HG03159 (cell line): ENCODE data around the gene SLX1B.
A peak's percentile ranks its signal among the peaks of the same experiment; 100 is the strongest.
"Not testable (repeated sequence)": the region's sequence is repeated elsewhere in the genome, so short reads cannot be mapped to it uniquely, and the experiment has no call there.

Experiments used
- ATAC-seq: cut with Tn5 transposase; IDR thresholded peaks from one replicate; pipeline ENCODE4 v1.9.1; 2021; ENCODE audit warnings: mild to moderate bottlenecking, moderate library complexity; ENCODE audit not compliant: unreplicated experiment

SLX1B gene

GRCh38 chr16:29454269-29454668 is at the start of gene SLX1B, which contains the start of gene BOLA2:
Gene SLX1B (plus strand): TSS chr16:29454533.
Gene BOLA2 (minus strand): TSS chr16:29454351. CDS start chr16:29454253, 98 bp downstream.
- ATAC-seq, result peak; percentile 85

GRCh38 chr16:29405249-29405648 is 49.1 kb upstream of the SLX1B start:
- ATAC-seq, result not testable (repeated sequence)

GRCh38 chr16:29423587-29423986 is 30.7 kb upstream of the SLX1B start:
- ATAC-seq, result not testable (repeated sequence)

- not testable (repeated sequence) for ATAC-seq
Measured at GRCh38 chr16:29425390-29425789, 28.9 kb upstream of the SLX1B start.

GRCh38 chr16:29453754-29454153 is 579 bp upstream of the SLX1B start:
- peak; percentile 16 for ATAC-seq

GRCh38 chr16:29454828-29455227 is 495 bp downstream of the SLX1B start:
- ATAC-seq, result peak; percentile 56

GRCh38 chr16:29457660-29458059 is 3.3 kb downstream of the SLX1B start:
- not testable (repeated sequence) for ATAC-seq

GRCh38 chr16:29459706-29460646 is 5.6 kb downstream of the SLX1B start, which contains the start of gene SULT1A4:
Gene SULT1A4 (plus strand): TSS chr16:29459913. CDS start chr16:29461386, 1,473 bp downstream.
- not testable (repeated sequence) for ATAC-seq

- not testable (repeated sequence) for ATAC-seq
Measured at GRCh38 chr16:29460647-29461030, 6.3 kb downstream of the SLX1B start.

- ATAC-seq, result not testable (repeated sequence)
Measured at GRCh38 chr16:29465985-29466824, 11.9 kb downstream of the SLX1B start.

- ATAC-seq, result not testable (repeated sequence)
Measured at GRCh38 chr16:29466904-29467303, 12.6 kb downstream of the SLX1B start.

- ATAC-seq, result not testable (repeated sequence)
Measured at GRCh38 chr16:29467654-29468366, 13.5 kb downstream of the SLX1B start.

GRCh38 chr16:29469660-29470059 is 15.3 kb downstream of the SLX1B start:
- not testable (repeated sequence) for ATAC-seq

GRCh38 chr16:29472065-29472464 is 17.7 kb downstream of the SLX1B start:
- ATAC-seq, result not testable (repeated sequence)

GRCh38 chr16:29482276-29482675 is 27.9 kb downstream of the SLX1B start:
- not testable (repeated sequence) for ATAC-seq

GRCh38 chr16:29506308-29506707 is 52.0 kb downstream of the SLX1B start, which contains the start of gene NPIPB12:
Gene NPIPB12 (minus strand): TSS chr16:29506408.
- ATAC-seq, result not testable (repeated sequence)
